ENCODE results near the gene WDR37.
"Not testable (repeated sequence)": the region's sequence is repeated elsewhere in the genome, so short reads cannot be mapped to it uniquely, and the experiment has no call there.

Gene WDR37

GRCh38 chr10:1109795-1110673 is 53.8 kb downstream of the WDR37 start:
- FAIRE-seq, result no peak

GRCh38 chr10:1110674-1111119 is 54.5 kb downstream of the WDR37 start:
- no peak for FAIRE-seq

- no peak for FAIRE-seq
These were observed 58.1 kb downstream of the WDR37 start for GRCh38 chr10:1114315-1114714.

- no peak for FAIRE-seq
These were observed 58.8 kb downstream of the WDR37 start for GRCh38 chr10:1114719-1115606.

- no peak for FAIRE-seq
These were observed 59.4 kb downstream of the WDR37 start for GRCh38 chr10:1115607-1115955.

- no peak for FAIRE-seq
These were observed 59.9 kb downstream of the WDR37 start for GRCh38 chr10:1116051-1116450.

- FAIRE-seq, result no peak
These were observed 60.6 kb downstream of the WDR37 start for GRCh38 chr10:1116696-1117280.

GRCh38 chr10:1117651-1118050 is 61.5 kb downstream of the WDR37 start:
- no peak for FAIRE-seq

- not testable (repeated sequence) for FAIRE-seq
These were observed 62.1 kb downstream of the WDR37 start for GRCh38 chr10:1118318-1118717.

- no peak for FAIRE-seq
These were observed 62.8 kb downstream of the WDR37 start for GRCh38 chr10:1119027-1119426.

GRCh38 chr10:1119501-1119900 is 63.3 kb downstream of the WDR37 start:
- no peak for FAIRE-seq

GRCh38 chr10:1120306-1120705 is 64.1 kb downstream of the WDR37 start:
- no peak for FAIRE-seq

- FAIRE-seq, result no peak
These were observed 64.6 kb downstream of the WDR37 start for GRCh38 chr10:1120801-1121211.

- FAIRE-seq, result no peak
These were observed 65.2 kb downstream of the WDR37 start for GRCh38 chr10:1121271-1121970.

GRCh38 chr10:1122349-1122748 is 66.2 kb downstream of the WDR37 start:
- no peak for FAIRE-seq

- no peak for FAIRE-seq
These were observed 67.0 kb downstream of the WDR37 start for GRCh38 chr10:1123198-1123597.

GRCh38 chr10:1123972-1124371 is 67.8 kb downstream of the WDR37 start:
- no peak for FAIRE-seq

GRCh38 chr10:1124796-1125195 is 68.6 kb downstream of the WDR37 start:
- no peak for FAIRE-seq

GRCh38 chr10:1126461-1126860 is 70.3 kb downstream of the WDR37 start:
- FAIRE-seq, result no peak

- FAIRE-seq, result no peak
These were observed 71.4 kb downstream of the WDR37 start for GRCh38 chr10:1127629-1128028.

- FAIRE-seq, result no peak
These were observed 71.9 kb downstream of the WDR37 start for GRCh38 chr10:1128115-1128514.

GRCh38 chr10:1128649-1129048 is 72.5 kb downstream of the WDR37 start:
- no peak for FAIRE-seq

- FAIRE-seq, result no peak
These were observed 74.0 kb downstream of the WDR37 start for GRCh38 chr10:1130226-1130625.

Measured in A204.1 (cell line).